GM20431 (cell line): ENCODE results near the gene GPR158.

Experiments
- in situ Hi-C: fragments of 300-500 bp; cut with MseI, MboI; formaldehyde crosslinking; loops from one replicate; pipeline ENCODE4 v1.15.0; 2020; ENCODE audit warnings: low sequenced_read_pairs; ENCODE audit not compliant: unreplicated experiment

The GPR158 gene

GRCh38 chr10:25384618-25385017, 209.8 kb downstream of the GPR158 start:
- in situ Hi-C loops = no loop called here

GRCh38 chr10:25388188-25388861, 213.5 kb downstream of the GPR158 start:
- in situ Hi-C loops = no loop called here

- in situ Hi-C loops = no loop called here
Observed at GRCh38 chr10:25388862-25389206, 214.0 kb downstream of the GPR158 start.

- in situ Hi-C loops = no loop called here
Observed at GRCh38 chr10:25390733-25391132, 215.9 kb downstream of the GPR158 start.

- in situ Hi-C loops = no loop called here
Observed at GRCh38 chr10:25392132-25392531, 217.3 kb downstream of the GPR158 start.

- in situ Hi-C loops = no loop called here
Observed at GRCh38 chr10:25393621-25394020, 218.8 kb downstream of the GPR158 start.

GRCh38 chr10:25398680-25399079, 223.9 kb downstream of the GPR158 start:
- in situ Hi-C loops = no loop called here

- in situ Hi-C loops = no loop called here
Observed at GRCh38 chr10:25405871-25406270, 231.1 kb downstream of the GPR158 start.

- in situ Hi-C loops = no loop called here
Observed at GRCh38 chr10:25417611-25418010, 242.8 kb downstream of the GPR158 start.

- in situ Hi-C loops = no loop called here
Observed at GRCh38 chr10:25425776-25426175, 251.0 kb downstream of the GPR158 start.

- in situ Hi-C loops = no loop called here
Observed at GRCh38 chr10:25436431-25436830, 261.6 kb downstream of the GPR158 start.

GRCh38 chr10:25441270-25441669, 266.5 kb downstream of the GPR158 start:
- in situ Hi-C loops = no loop called here

GRCh38 chr10:25444266-25444665, 269.5 kb downstream of the GPR158 start:
- in situ Hi-C loops = no loop called here

GRCh38 chr10:25451401-25451800, 276.6 kb downstream of the GPR158 start:
- in situ Hi-C loops = no loop called here

- in situ Hi-C loops = no loop called here
Observed at GRCh38 chr10:25453619-25454018, 278.8 kb downstream of the GPR158 start.

- in situ Hi-C loops = no loop called here
Observed at GRCh38 chr10:25455980-25456567, 281.3 kb downstream of the GPR158 start.

- in situ Hi-C loops = no loop called here
Observed at GRCh38 chr10:25457552-25457951, 282.8 kb downstream of the GPR158 start.

- in situ Hi-C loops = no loop called here
Observed at GRCh38 chr10:25465582-25466372, 291.0 kb downstream of the GPR158 start.

GRCh38 chr10:25467881-25468280, 293.1 kb downstream of the GPR158 start:
- in situ Hi-C loops = no loop called here

- in situ Hi-C loops = no loop called here
Observed at GRCh38 chr10:25481467-25481866, 306.7 kb downstream of the GPR158 start.

GRCh38 chr10:25483999-25484398, 309.2 kb downstream of the GPR158 start:
- in situ Hi-C loops = no loop called here
